Activated T-cell treated with anti-CD3 and anti-CD28 coated beads for 24 hours (primary cell): ENCODE measurements around the gene GPBAR1.

Experiments
- DNase-seq: peaks from one replicate; pipeline ENCODE4 v3.0.0-alpha.2; 2020; ENCODE audit warnings: low read depth

The GPBAR1 gene

GRCh38 chr2:218286570-218287459 is 26.0 kb downstream of the GPBAR1 start:
- DNase-seq, result peak; percentile 73

- DNase-seq, result no peak
These were observed 29.0 kb downstream of the GPBAR1 start for GRCh38 chr2:218289639-218290315.

- DNase-seq, result no peak
These were observed 29.8 kb downstream of the GPBAR1 start for GRCh38 chr2:218290316-218291261.

DNA sequence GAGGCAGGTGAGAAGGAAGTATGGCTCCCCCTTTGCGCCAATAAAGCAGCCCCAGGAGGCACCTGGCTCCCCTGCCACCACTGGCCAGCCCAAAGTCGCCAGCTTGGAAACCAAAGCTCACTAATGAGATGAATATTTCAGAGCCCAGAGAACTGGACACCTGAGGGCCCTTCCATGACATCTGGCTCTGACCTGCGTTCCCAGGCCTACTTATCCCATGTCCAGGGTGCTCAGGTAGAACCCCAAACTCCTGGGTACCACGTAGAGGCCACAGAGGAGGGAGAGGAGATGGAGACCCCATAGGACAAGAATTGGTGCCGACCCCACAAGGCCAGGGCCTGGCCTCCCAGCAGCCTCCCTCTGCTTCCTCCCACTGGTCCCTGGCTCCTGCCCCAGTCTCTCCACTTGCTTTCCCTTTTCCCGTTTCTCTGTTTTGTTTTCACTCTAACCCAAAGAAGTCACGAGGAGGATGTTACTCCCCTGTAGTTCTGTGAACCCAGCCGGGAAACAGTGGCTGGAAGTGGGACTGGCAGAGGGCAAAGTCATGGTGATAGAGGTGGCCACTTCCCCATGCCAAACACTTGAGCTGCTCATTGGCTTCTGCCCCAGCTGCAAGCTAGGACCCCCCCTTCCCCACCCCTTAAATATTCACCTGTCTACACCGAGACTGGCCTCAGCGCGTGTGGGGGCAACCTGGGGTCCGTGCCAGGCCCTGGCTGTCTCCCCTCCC is 30.7 kb downstream of the GPBAR1 start:
- no peak for DNase-seq

GRCh38 chr2:218292048-218293014 is 31.5 kb downstream of the GPBAR1 start, which contains the start of gene TMBIM1:
TSS of gene TMBIM1 (minus strand) at chr2:218292503. CDS start at chr2:218282141, 10,362 bp downstream.
- DNase-seq, result peak; percentile 74

- no peak for DNase-seq
These were observed 33.1 kb downstream of the GPBAR1 start for GRCh38 chr2:218293715-218294429.

GRCh38 chr2:218294430-218295022 is 33.7 kb downstream of the GPBAR1 start:
- DNase-seq, result no peak

DNA sequence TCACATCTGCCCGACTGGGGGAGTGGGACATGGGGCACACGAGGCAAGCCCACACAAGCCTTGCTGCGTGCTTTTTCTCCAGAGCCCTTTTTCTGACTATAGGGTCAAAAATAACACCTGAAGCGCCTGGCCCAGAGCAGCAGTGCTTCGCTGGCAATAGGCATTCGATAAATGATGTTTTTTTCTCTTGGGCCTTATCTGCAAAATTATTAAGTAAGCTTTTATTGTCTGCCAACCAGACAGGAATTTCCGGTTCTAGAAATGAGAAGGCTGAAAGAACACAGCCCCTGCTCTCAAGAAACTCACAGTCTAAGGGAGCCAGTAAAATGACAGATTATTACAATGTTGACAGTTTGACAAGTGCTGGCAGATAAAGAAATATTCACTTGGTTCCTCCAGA is 34.2 kb downstream of the GPBAR1 start:
- no peak for DNase-seq

DNA sequence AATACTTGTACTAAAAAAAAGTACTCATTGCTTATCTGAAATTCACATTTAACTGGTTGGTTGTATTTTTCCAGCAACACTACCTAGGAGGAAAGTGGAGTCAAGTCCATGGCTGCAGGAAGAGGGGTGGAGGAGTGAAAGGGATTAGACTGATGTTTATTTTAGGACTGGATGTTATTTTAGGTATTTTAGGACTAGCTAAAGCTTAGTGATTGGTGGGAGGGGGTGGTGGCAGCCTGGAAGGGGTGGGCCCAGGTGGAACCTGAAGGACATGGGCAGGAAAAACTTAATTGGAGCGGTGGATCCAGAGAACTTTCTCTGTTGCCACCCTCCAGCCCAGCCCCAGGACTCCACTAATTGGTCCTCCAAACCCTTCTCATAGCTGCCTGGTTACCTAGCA is 35.4 kb downstream of the GPBAR1 start:
- DNase-seq, result no peak

DNA sequence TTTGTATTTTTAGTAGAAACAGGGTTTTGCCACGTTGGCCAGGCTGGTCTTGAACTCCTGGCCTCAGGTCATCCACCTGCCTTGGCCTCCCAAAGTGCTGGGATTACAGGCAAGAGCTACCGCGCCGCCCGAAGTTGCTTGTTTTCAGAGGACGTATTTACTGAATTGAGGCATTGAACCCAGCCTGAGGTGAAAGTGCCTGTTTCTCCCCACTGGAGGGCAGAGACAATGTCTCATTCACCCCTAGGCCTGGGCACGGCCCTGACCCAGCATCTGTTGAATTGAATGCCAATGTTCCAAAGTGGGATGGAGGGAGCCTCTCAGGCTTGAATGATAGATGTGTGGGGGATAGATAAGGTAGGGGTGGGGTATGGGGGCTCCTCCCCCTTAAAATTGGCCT is 36.0 kb downstream of the GPBAR1 start:
- DNase-seq, result no peak

DNA sequence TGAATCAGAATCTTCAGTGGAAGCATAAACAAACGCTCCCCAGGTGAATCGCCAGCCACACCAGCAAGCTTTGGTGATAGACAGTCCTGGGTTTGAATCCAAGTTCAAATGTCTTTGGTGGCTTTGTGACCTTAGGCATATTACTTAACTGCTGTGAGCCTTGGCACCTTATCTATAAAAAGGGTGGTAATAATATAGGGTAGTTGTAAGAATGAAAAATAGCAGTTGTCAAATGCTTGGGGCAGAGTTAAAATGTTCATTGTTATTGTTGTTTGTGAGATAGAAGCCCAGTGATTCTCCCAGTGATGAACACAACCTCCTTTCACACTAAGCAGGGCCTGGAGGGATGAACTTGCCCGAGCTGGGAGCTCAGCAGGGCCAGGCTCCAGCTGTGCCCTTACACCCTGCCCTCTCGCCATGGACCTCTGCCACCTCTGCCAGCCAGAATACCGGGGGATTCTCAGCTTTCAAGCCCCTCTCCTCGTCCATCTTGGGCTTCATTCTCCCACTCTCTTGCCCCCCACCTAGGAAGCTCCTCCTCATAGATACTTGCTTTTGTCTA is 37.6 kb downstream of the GPBAR1 start:
- no peak for DNase-seq

GRCh38 chr2:218300141-218300540 is 39.3 kb downstream of the GPBAR1 start:
- no peak for DNase-seq

- DNase-seq, result peak; percentile 82
These were observed 40.5 kb downstream of the GPBAR1 start for GRCh38 chr2:218301176-218301819.

DNA sequence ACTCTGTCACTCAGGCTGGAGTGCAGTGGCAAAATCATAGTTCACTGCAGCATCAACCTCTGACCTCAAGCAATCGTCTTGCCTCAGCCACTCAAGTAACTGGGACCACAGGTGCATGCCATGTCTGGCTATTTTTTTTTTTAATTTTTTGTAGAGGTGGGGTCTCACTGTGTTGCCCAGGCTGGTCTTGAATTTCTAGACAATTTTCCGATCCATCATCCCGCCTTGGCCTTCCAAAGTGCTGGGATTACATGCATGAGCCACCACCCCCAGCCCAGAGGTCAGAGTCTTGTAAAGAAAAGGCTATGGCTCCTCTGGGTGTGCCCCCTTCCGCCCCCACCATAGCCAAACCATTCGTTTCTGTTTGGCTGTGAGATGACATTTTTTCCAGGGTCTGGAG is 44.6 kb downstream of the GPBAR1 start:
- no peak for DNase-seq

DNA sequence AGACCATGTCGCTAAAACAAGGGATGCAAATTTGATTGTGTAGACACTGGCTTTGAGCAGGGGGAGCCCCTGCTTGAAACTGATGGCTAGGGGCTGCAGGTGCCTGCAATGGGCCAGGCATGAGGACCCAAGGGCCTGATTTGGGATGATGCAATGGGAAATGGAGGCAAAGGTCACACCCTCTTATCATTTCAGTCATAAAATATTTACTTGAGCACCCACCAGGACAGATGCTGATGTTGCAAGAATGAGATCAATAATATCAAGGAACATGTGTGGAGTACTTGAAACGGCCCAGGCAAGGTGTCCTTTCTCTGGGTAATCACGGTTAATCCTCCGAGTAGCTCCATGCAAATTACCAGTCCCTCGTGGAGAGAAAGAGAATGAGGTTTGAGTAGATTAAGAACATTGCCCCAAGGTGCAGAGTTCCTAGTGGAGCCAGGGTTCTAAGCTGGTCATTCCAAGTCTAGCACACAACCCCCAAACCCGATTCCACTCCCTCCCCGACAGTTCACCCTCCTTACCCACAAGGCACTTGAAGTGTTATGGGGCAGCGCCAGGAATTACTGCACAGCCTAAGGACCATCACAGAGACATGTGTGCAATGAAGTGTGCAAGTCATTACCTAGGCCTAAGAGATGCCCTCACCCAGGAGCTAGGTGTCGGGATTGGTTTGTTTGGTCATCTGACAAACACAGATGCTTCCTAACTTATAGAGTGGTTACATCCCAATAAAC is 45.5 kb downstream of the GPBAR1 start:
- no peak for DNase-seq

DNA sequence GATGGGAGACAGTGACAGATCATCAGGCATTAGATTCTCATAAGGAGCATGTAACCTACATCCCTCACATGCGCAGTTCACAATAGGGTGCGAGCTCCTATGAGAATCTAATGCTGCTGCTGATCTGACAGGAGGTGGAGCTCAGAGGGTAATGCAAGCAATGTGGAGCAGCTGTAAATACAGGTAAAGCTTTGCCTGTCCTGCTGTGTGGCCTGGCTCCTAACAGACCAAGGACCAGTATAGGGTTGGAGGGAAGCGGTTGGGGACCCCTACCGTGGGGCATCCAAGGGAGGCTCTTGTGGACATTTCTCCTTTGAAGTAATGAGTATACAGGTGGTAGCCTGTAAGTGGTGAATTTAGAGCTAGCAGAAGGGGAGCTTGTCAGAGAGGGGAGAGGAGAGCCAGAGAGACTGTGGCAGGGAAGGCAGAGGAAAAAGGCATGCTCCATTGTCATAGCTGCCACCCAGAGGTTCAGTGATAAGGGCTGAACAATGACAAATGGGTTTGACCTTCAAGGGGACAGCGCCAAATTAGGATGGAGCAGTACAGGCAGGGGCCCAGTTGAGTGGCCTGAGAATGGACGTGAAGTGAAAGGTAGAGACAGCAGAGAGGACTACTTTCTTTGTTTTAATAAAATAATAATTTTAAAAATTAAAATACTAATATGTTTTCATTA is 46.7 kb downstream of the GPBAR1 start:
- no peak for DNase-seq
